ENCODE data around the gene AFAP1L2.

GRCh38 chr10:114304571-114305421 lies 99.5 kb downstream of the AFAP1L2 start:
- TF ChIP-seq CTCF (IDR thresholded peaks at IDR 0.05) = peak; percentile 20 to 46 (median 38)
- no peak for TF ChIP-seq POLR2A (IDR thresholded peaks at IDR 0.05)

Measured in right lobe of liver (tissue), 4 donors.